Neural cell (in vitro differentiated cells): ENCODE measurements around the gene FBXL17.

Source experiments
- EP300 ChIP-seq: fragments of 450-650 bp; conservative IDR thresholded peaks from 2 replicates; pipeline ENCODE4 v1.6.1; 2014; ENCODE audit warnings: antibody characterized with exemption, mild to moderate bottlenecking, moderate library complexity; ENCODE audit not compliant: poor library complexity, severe bottlenecking
- EZH2 ChIP-seq: fragments of 200-600, 300-800 bp; shearing (Covaris generic), sonication (generic); IDR thresholded peaks from 2 replicates; pipeline ENCODE4 v1.6.1; 2014; ENCODE audit warnings: antibody characterized with exemption, low read length, borderline replicate concordance, mild to moderate bottlenecking; ENCODE audit not compliant: insufficient read depth, poor library complexity, severe bottlenecking
- MXI1 ChIP-seq: fragments of 450-650 bp; conservative IDR thresholded peaks from 2 replicates; pipeline ENCODE4 v1.6.1; 2014; ENCODE audit warnings: antibody characterized with exemption, mild to moderate bottlenecking; ENCODE audit not compliant: poor library complexity, severe bottlenecking
- RAD21 ChIP-seq: fragments of 450-650 bp; conservative IDR thresholded peaks from 2 replicates; pipeline ENCODE4 v1.6.1; 2014; ENCODE audit warnings: antibody characterized with exemption, mild to moderate bottlenecking, moderate library complexity
- TF ChIP-seq, protein P1 (sequence below): fragments of 450-650 bp; IDR thresholded peaks from 2 replicates; pipeline ENCODE4 v1.5.1; 2014; ENCODE audit warnings: antibody characterized with exemption, mild to moderate bottlenecking, moderate library complexity; ENCODE audit not compliant: poor library complexity, severe bottlenecking
- TF ChIP-seq, protein P2 (sequence below): IDR thresholded peaks from 2 replicates; pipeline ENCODE4 v1.6.1; 2012; ENCODE audit warnings: borderline replicate concordance

DNA sequence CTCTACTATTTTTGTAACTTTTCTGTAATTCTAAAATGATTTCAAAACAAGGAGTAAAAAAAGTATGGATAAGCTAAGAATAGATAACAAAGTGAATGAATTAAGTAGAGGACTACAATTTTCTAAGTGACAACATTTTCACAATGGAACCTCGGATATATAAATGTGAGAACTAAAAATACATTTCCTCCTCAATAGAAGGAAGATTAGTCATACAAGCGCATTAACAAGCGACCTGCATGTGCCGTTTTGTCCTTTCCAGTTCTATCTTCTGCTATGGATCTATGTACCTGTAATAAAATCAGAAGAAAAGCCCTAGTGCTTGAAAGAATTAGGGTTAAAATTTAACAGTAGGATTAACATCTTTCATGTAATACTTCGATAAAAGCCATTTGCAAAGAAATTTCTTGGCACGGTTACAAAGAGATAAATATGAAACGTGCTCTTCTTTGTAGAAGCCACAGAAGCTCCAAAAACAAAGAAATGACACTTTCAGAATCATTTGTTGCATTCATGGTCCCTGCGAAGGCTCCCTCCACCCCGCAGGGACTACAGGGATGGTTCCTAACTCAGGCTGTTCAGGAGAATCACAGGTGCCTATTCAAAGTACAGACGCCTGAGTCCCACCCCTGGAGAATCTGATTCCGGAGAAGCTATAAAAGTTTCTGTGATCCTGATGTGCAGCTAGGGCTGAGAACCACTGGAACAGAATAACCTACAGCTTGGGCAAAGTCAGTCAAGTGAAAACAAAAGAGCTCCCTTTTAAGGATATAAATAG, 494.5 kb downstream of the FBXL17 start:
- TF ChIP-seq, protein P1, sequence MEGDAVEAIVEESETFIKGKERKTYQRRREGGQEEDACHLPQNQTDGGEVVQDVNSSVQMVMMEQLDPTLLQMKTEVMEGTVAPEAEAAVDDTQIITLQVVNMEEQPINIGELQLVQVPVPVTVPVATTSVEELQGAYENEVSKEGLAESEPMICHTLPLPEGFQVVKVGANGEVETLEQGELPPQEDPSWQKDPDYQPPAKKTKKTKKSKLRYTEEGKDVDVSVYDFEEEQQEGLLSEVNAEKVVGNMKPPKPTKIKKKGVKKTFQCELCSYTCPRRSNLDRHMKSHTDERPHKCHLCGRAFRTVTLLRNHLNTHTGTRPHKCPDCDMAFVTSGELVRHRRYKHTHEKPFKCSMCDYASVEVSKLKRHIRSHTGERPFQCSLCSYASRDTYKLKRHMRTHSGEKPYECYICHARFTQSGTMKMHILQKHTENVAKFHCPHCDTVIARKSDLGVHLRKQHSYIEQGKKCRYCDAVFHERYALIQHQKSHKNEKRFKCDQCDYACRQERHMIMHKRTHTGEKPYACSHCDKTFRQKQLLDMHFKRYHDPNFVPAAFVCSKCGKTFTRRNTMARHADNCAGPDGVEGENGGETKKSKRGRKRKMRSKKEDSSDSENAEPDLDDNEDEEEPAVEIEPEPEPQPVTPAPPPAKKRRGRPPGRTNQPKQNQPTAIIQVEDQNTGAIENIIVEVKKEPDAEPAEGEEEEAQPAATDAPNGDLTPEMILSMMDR: no peak
- no peak for TF ChIP-seq EZH2
- no peak for TF ChIP-seq MXI1
- TF ChIP-seq EP300: no peak
- no peak for TF ChIP-seq RAD21
- TF ChIP-seq, protein P2, sequence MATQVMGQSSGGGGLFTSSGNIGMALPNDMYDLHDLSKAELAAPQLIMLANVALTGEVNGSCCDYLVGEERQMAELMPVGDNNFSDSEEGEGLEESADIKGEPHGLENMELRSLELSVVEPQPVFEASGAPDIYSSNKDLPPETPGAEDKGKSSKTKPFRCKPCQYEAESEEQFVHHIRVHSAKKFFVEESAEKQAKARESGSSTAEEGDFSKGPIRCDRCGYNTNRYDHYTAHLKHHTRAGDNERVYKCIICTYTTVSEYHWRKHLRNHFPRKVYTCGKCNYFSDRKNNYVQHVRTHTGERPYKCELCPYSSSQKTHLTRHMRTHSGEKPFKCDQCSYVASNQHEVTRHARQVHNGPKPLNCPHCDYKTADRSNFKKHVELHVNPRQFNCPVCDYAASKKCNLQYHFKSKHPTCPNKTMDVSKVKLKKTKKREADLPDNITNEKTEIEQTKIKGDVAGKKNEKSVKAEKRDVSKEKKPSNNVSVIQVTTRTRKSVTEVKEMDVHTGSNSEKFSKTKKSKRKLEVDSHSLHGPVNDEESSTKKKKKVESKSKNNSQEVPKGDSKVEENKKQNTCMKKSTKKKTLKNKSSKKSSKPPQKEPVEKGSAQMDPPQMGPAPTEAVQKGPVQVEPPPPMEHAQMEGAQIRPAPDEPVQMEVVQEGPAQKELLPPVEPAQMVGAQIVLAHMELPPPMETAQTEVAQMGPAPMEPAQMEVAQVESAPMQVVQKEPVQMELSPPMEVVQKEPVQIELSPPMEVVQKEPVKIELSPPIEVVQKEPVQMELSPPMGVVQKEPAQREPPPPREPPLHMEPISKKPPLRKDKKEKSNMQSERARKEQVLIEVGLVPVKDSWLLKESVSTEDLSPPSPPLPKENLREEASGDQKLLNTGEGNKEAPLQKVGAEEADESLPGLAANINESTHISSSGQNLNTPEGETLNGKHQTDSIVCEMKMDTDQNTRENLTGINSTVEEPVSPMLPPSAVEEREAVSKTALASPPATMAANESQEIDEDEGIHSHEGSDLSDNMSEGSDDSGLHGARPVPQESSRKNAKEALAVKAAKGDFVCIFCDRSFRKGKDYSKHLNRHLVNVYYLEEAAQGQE: no peak
